Liver (tissue), 3 donors: Measurements from ENCODE around the gene MYBPHL.

Experiments used
- ATF3 ChIP-seq: IDR thresholded peaks from 2 replicates; pipeline ENCODE4 v1.6.1; 2016; ENCODE audit warnings: antibody characterized with exemption
- CTCF ChIP-seq: fragments of 150-350 bp; IDR thresholded peaks from 2 replicates; pipeline ENCODE4 v1.5.1; 2017; ENCODE audit warnings: improper control_type of control experiment, low read depth, low read length; ENCODE audit not compliant: missing input control
- EGR1 ChIP-seq, 2 donors: IDR thresholded peaks; 2 replicates each; pipeline ENCODE4 v1.6.1; 2016 to 2018; ENCODE audit warnings: antibody characterized with exemption in 2 of 2, low read depth in 2 of 2
- GABPA ChIP-seq, 2 donors: IDR thresholded peaks in 1 of 2; conservative IDR thresholded peaks in 1 of 2; 2 replicates each; pipeline ENCODE4 v1.6.1; 2016; ENCODE audit warnings: antibody characterized with exemption in 2 of 2, mild to moderate bottlenecking in 1 of 2, moderate library complexity in 1 of 2
- JUND ChIP-seq, 2 donors: IDR thresholded peaks; 2 replicates each; pipeline ENCODE4 v1.6.1; 2016; ENCODE audit warnings: antibody characterized with exemption in 2 of 2
- MAX ChIP-seq: IDR thresholded peaks from 2 replicates; pipeline ENCODE4 v1.6.1; 2016; ENCODE audit warnings: antibody characterized with exemption
- RAD21 ChIP-seq, 2 donors: IDR thresholded peaks; 2 replicates each; pipeline ENCODE4 v1.6.1; 2016; ENCODE audit warnings: antibody characterized with exemption in 2 of 2, mild to moderate bottlenecking in 2 of 2
- REST ChIP-seq: IDR thresholded peaks from 2 replicates; pipeline ENCODE4 v1.6.1; 2016; ENCODE audit warnings: antibody characterized with exemption, mild to moderate bottlenecking
- RXRA ChIP-seq, 2 donors: IDR thresholded peaks; 2 replicates each; pipeline ENCODE4 v1.6.1; 2017 to 2018; ENCODE audit warnings: antibody characterized with exemption in 2 of 2, mild to moderate bottlenecking in 1 of 2
- TAF1 ChIP-seq: conservative IDR thresholded peaks from 2 replicates; pipeline ENCODE4 v1.6.1; 2016; ENCODE audit warnings: antibody characterized with exemption, mild to moderate bottlenecking
- YY1 ChIP-seq: IDR thresholded peaks from 2 replicates; pipeline ENCODE4 v1.6.1; 2016; ENCODE audit warnings: antibody characterized with exemption, mild to moderate bottlenecking
- ZBTB33 ChIP-seq: IDR thresholded peaks from 2 replicates; pipeline ENCODE4 v1.6.1; 2016; ENCODE audit warnings: antibody characterized with exemption
- donor health status: healthy.
- donor health status: healthy.

- TF ChIP-seq YY1 (no peak), ATF3 (no peak), CTCF (no peak), EGR1 (IDR thresholded peaks at IDR 0.05; ENCODE audit: low read depth in 2 of 2) (no peak), RAD21 (IDR thresholded peaks at IDR 0.05) (no peak), TAF1 (no peak), ZBTB33 (no peak), MAX (no peak), RXRA (IDR thresholded peaks at IDR 0.05) (no peak), GABPA (IDR thresholded peaks at IDR 0.05 in 1 of 2, conservative IDR thresholded peaks at IDR 0.05 in 1 of 2) (no peak), JUND (IDR thresholded peaks at IDR 0.05) (no peak), REST (no peak)
Measured at GRCh38 chr1:109316506-109316905, 9.7 kb upstream of the MYBPHL start.
